AG04449 (cell line): ENCODE results near the gene ZNF655.

Experiments
- CTCF ChIA-PET: fragments of 350-600 bp; formaldehyde crosslinking; extraction: SDS; loops from one replicate; lab custom pipeline; 2021; ENCODE audit warnings: antibody characterized with exemption; lab: Yijun Ruan, JAX
- POLR2A ChIA-PET: fragments of 400-600, 350-600 bp; formaldehyde crosslinking; extraction: SDS; loops from one replicate; lab custom pipeline; 2020; ENCODE audit warnings: antibody characterized with exemption, inconsistent platforms; lab: Yijun Ruan, JAX
- DNase-seq: peaks from one replicate; pipeline ENCODE4 v3.0.0-alpha.2; 2010; ENCODE audit warnings: low read depth, low spot score
- H3K4me3 ChIP-seq: 2 replicates; pipeline ENCODE4 v1.5.1; 2011; ENCODE audit warnings: low read depth, mild to moderate bottlenecking, control low read depth, low read length
- CTCF ChIP-seq: IDR thresholded peaks from one replicate; pipeline ENCODE4 v1.5.1; 2011; ENCODE audit warnings: mild to moderate bottlenecking, moderate library complexity, low read length, control low read depth, inconsistent platforms; ENCODE audit not compliant: insufficient read depth; ENCODE audit errors: missing control alignments

ZNF655 gene

GRCh38 chr7:99621271-99621670 is 62.8 kb downstream of the ZNF655 start:
- POLR2A ChIA-PET, result no interaction called here
- CTCF ChIA-PET, result interaction anchor here (0.8 to 2.2 kb wide), 2 partner anchors 9 to 20 kb away, joined by 3 to 6 read pairs; no protein-coding TSS in a partner anchor
- TF ChIP-seq CTCF, result no peak
- DNase-seq, result no peak
- H3K4me3 ChIP-seq, result no peak overlapping the region

- ChIA-PET CTCF (interaction anchor here (2.2 kb wide), 1 partner anchor 8 kb away, joined by 6 read pairs; no protein-coding TSS in a partner anchor), POLR2A (no interaction called here)
- TF ChIP-seq CTCF, result no peak
- no peak for DNase-seq
- no peak overlapping the region for H3K4me3 ChIP-seq
Measured at GRCh38 chr7:99622596-99622995, 64.2 kb downstream of the ZNF655 start.

GRCh38 chr7:99623091-99623693 is 64.8 kb downstream of the ZNF655 start:
- no peak overlapping the region for H3K4me3 ChIP-seq
- DNase-seq, result no peak
- CTCF ChIA-PET, result no interaction called here
- no peak for TF ChIP-seq CTCF
- POLR2A ChIA-PET, result no interaction called here

- no peak for TF ChIP-seq CTCF
- H3K4me3 ChIP-seq, result no peak overlapping the region
- CTCF ChIA-PET, result no interaction called here
- DNase-seq, result no peak
- POLR2A ChIA-PET, result interaction anchor here (1.3 kb wide), 1 partner anchor 215 kb away, joined by 3 read pairs; the partner anchor contains the start of genes BUD31 and PDAP1
Measured at GRCh38 chr7:99623702-99624447, 65.4 kb downstream of the ZNF655 start.

- ChIA-PET CTCF (no interaction called here), POLR2A (interaction anchor here (1.3 kb wide), 1 partner anchor 216 kb away, joined by 3 read pairs; the partner anchor contains the start of genes BUD31 and PDAP1)
- TF ChIP-seq CTCF, result no peak
- no peak for DNase-seq
- H3K4me3 ChIP-seq, result no peak overlapping the region
Measured at GRCh38 chr7:99624484-99624883, 66.0 kb downstream of the ZNF655 start.

- DNase-seq, result no peak
- CTCF ChIA-PET, result interaction anchor here (0.9 kb wide), 1 partner anchor 9 kb away, joined by 4 read pairs; the partner anchor contains the start of gene ZSCAN25
- POLR2A ChIA-PET, result no interaction called here
- no peak for TF ChIP-seq CTCF
- no peak overlapping the region for H3K4me3 ChIP-seq
Measured at GRCh38 chr7:99625321-99625720, 66.9 kb downstream of the ZNF655 start.
